Endothelial cell of umbilical vein (primary cell): ENCODE measurements around the gene CACNA1E.

Experiments used
- EZH2 ChIP-seq: IDR thresholded peaks from 2 replicates; pipeline ENCODE4 v1.6.1; 2012; ENCODE audit warnings: borderline replicate concordance, low read depth, mild to moderate bottlenecking, moderate library complexity, low read length, inconsistent platforms; ENCODE audit not compliant: severe bottlenecking
- MYC ChIP-seq: IDR thresholded peaks from one replicate; pipeline ENCODE4 v1.6.1; 2011; ENCODE audit warnings: mild to moderate bottlenecking, low read depth, low read length
- POLR2A ChIP-seq: IDR thresholded peaks from 2 replicates; pipeline ENCODE4 v1.6.1; 2012; ENCODE audit warnings: low read depth, mild to moderate bottlenecking, control low read depth, low read length
- POLR2AphosphoS5 ChIP-seq: IDR thresholded peaks from 2 replicates; pipeline ENCODE4 v1.6.1; 2012; ENCODE audit warnings: low read depth, mild to moderate bottlenecking, control low read depth, low read length, moderate library complexity; ENCODE audit not compliant: insufficient read depth
- TF ChIP-seq, protein P1 (sequence below), 2 donors: IDR thresholded peaks; 1 replicate in 1 of 2; 2 replicates in 1 of 2; pipeline ENCODE4 v1.5.1; 2011; ENCODE audit warnings: low read length in 2 of 2, mild to moderate bottlenecking in 2 of 2, moderate library complexity in 2 of 2, control low read depth in 1 of 2, inconsistent platforms in 1 of 2, low read depth in 1 of 2; ENCODE audit not compliant: insufficient read depth in 1 of 2; ENCODE audit errors: extremely low read depth in 1 of 2

DNA sequence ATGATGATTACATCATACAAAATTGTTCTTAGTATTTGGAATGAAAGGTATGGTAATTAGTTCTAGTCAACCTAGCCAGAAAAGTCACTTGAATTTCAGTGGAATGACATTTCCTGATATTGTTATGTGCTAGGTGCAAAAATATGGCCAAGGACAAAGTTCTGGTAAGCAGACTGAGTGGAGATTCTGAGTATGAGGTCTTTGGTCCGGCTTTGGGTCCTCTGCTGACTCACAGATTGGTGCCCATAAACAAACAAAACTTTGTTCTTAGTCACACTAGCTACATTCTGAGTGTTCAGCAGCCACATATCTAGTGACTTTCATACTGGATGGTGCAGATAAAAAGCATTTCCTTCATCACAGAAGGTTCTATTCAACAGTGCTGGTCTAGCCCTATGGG is 372.1 kb downstream of the CACNA1E start:
- no peak for TF ChIP-seq EZH2
- no peak for TF ChIP-seq POLR2A
- no peak for TF ChIP-seq MYC
- TF ChIP-seq, protein P1, sequence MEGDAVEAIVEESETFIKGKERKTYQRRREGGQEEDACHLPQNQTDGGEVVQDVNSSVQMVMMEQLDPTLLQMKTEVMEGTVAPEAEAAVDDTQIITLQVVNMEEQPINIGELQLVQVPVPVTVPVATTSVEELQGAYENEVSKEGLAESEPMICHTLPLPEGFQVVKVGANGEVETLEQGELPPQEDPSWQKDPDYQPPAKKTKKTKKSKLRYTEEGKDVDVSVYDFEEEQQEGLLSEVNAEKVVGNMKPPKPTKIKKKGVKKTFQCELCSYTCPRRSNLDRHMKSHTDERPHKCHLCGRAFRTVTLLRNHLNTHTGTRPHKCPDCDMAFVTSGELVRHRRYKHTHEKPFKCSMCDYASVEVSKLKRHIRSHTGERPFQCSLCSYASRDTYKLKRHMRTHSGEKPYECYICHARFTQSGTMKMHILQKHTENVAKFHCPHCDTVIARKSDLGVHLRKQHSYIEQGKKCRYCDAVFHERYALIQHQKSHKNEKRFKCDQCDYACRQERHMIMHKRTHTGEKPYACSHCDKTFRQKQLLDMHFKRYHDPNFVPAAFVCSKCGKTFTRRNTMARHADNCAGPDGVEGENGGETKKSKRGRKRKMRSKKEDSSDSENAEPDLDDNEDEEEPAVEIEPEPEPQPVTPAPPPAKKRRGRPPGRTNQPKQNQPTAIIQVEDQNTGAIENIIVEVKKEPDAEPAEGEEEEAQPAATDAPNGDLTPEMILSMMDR (IDR thresholded peaks at IDR 0.05; ENCODE audit: extremely low read depth in 1 of 2, insufficient read depth in 1 of 2, low read depth in 1 of 2, low read length in 2 of 2): no peak
- TF ChIP-seq POLR2AphosphoS5: no peak
